SK-N-SH (cell line): ENCODE measurements around the gene LIM2. TPM values are rescaled to one million over a fixed set of nuclear protein-coding genes. Genes with fewer than 3 reads are reported as not detected.

Experiments used
- CTCF ChIA-PET: fragments of 300-600, 350-600 bp; formaldehyde crosslinking; extraction: SDS; loops from one replicate; lab custom pipeline; 2021; lab: Yijun Ruan, JAX
- POLR2A ChIA-PET: fragments of 350-600 bp; sonication (Branson Sonifier 250); formaldehyde crosslinking; extraction: SDS; loops from one replicate; lab custom pipeline; 2020; ENCODE audit warnings: antibody characterized with exemption, inconsistent platforms; lab: Yijun Ruan, JAX
- DNase-seq: peaks from one replicate; pipeline ENCODE4 v3.0.0; 2012
- H2AFZ ChIP-seq: fragments of 200-600 bp; sonication (generic); 2 replicates; pipeline ENCODE4 v1.8.1; 2016; ENCODE audit warnings: antibody characterized with exemption, mild to moderate bottlenecking, low read depth
- H3F3A ChIP-seq: fragments of 200-600 bp; sonication (generic); replicated peaks from 2 replicates; pipeline ENCODE3; 2016; ENCODE audit warnings: antibody characterized with exemption, mild to moderate bottlenecking; ENCODE audit not compliant: insufficient read depth
- H3K27ac ChIP-seq, 2 experiments: fragments of 200-500 bp in 1 of 2; fragments of 200-600 bp in 1 of 2; sonication (Bioruptor generic) in 1 of 2; sonication (generic), shearing (Covaris generic) in 1 of 2; 2 replicates each; pipeline versions ENCODE4 v1.5.1 to v1.6.1; 2014 to 2016; ENCODE audit warnings: low read depth in 2 of 2, inconsistent platforms in 1 of 2, low read length in 1 of 2, mild to moderate bottlenecking in 1 of 2, mixed read lengths in 1 of 2
- H3K27me3 ChIP-seq: fragments of 200-600 bp; sonication (generic), shearing (Covaris generic); 2 replicates; pipeline ENCODE4 v1.6.1; 2016; ENCODE audit warnings: mixed run types; ENCODE audit not compliant: insufficient read depth
- H3K36me3 ChIP-seq, 2 experiments: fragments of 200-500 bp in 1 of 2; fragments of 200-600 bp in 1 of 2; sonication (Bioruptor generic) in 1 of 2; sonication (generic) in 1 of 2; replicated peaks in 1 of 2; 2 replicates each; pipeline versions ENCODE3 to v1.5.1; 2014 to 2016; ENCODE audit warnings: low read length in 1 of 2, mild to moderate bottlenecking in 1 of 2; ENCODE audit not compliant: insufficient read depth in 2 of 2, control insufficient read depth in 1 of 2
- H3K4me1 ChIP-seq, 2 experiments: fragments of 200-500 bp in 1 of 2; fragments of 200-600 bp in 1 of 2; sonication (Bioruptor generic) in 1 of 2; sonication (generic), shearing (Covaris generic) in 1 of 2; 2 replicates each; pipeline versions ENCODE4 v1.5.1 to v1.6.1; 2014 to 2016; ENCODE audit warnings: low read depth in 1 of 2, low read length in 1 of 2, mixed run types in 1 of 2; ENCODE audit not compliant: insufficient read depth in 2 of 2, control insufficient read depth in 1 of 2
- H3K4me2 ChIP-seq: fragments of 200-600 bp; sonication (generic), shearing (Covaris generic); 2 replicates; pipeline ENCODE4 v1.6.1; 2017; ENCODE audit warnings: mixed run types
- H3K4me3 ChIP-seq, 2 experiments: fragments of 200-500 bp in 1 of 2; fragments of 200-600 bp in 1 of 2; sonication (Bioruptor generic) in 1 of 2; sonication (generic), shearing (Covaris generic) in 1 of 2; 2 replicates each; pipeline versions ENCODE4 v1.5.1 to v1.8.1; 2014 to 2016; ENCODE audit warnings: low read depth in 2 of 2, inconsistent platforms in 1 of 2, low read length in 1 of 2, mild to moderate bottlenecking in 1 of 2, mixed read lengths in 1 of 2, moderate library complexity in 1 of 2
- H3K79me2 ChIP-seq: fragments of 200-600 bp; sonication (generic); 2 replicates; pipeline ENCODE4 v1.8.1; 2017; ENCODE audit warnings: mild to moderate bottlenecking; ENCODE audit not compliant: insufficient read depth
- H3K9ac ChIP-seq: fragments of 200-600 bp; sonication (generic); 2 replicates; pipeline ENCODE4 v1.6.1; 2017; ENCODE audit warnings: mixed run types
- H3K9me2 ChIP-seq: fragments of 200-600 bp; sonication (generic); 2 replicates; pipeline ENCODE4 v1.6.1; 2017; ENCODE audit warnings: mixed run types
- H3K9me3 ChIP-seq: fragments of 200-600 bp; sonication (generic); 2 replicates; pipeline ENCODE4 v1.6.1; 2017; ENCODE audit warnings: mixed run types, mild to moderate bottlenecking, moderate library complexity
- H4K20me1 ChIP-seq: fragments of 200-600 bp; sonication (generic); 2 replicates; pipeline ENCODE4 v1.6.1; 2017; ENCODE audit warnings: mild to moderate bottlenecking, mixed run types; ENCODE audit not compliant: insufficient read depth
- ELF1 ChIP-seq: IDR thresholded peaks from 2 replicates; pipeline ENCODE4 v1.4.0; 2012
- EP300 ChIP-seq, 2 experiments: IDR thresholded peaks; 2 replicates each; pipeline versions ENCODE4 v1.4.0 to v1.6.1; 2012; ENCODE audit warnings: borderline replicate concordance in 1 of 2, low read depth in 1 of 2, low read length in 1 of 2
- FOXM1 ChIP-seq: IDR thresholded peaks from 2 replicates; pipeline ENCODE4 v1.4.0; 2012; ENCODE audit warnings: low read depth, mild to moderate bottlenecking
- NFIC ChIP-seq: IDR thresholded peaks from 2 replicates; pipeline ENCODE4 v1.4.0; 2012; ENCODE audit warnings: borderline replicate concordance
- POLR2AphosphoS5 ChIP-seq: IDR thresholded peaks from 2 replicates; pipeline ENCODE4 v1.6.1; 2012; ENCODE audit warnings: low read depth, low read length
- REST ChIP-seq: IDR thresholded peaks from 2 replicates; pipeline ENCODE4 v1.6.1; 2012; ENCODE audit warnings: mild to moderate bottlenecking, low read depth, low read length, moderate library complexity
- RFX5 ChIP-seq: IDR thresholded peaks from 2 replicates; pipeline ENCODE4 v1.6.1; 2012; ENCODE audit warnings: mild to moderate bottlenecking, improper control_type of control experiment, low read length
- SIN3A ChIP-seq: IDR thresholded peaks from 2 replicates; pipeline ENCODE4 v1.6.1; 2012; ENCODE audit warnings: low read depth, mild to moderate bottlenecking, low read length, moderate library complexity, borderline replicate concordance
- SMC3 ChIP-seq: IDR thresholded peaks from 2 replicates; pipeline ENCODE4 v1.6.1; 2012; ENCODE audit warnings: low read depth, low read length, improper control_type of control experiment
- TAF1 ChIP-seq: IDR thresholded peaks from 2 replicates; pipeline ENCODE4 v1.6.1; 2012; ENCODE audit warnings: low read depth, mild to moderate bottlenecking, low read length, moderate library complexity, borderline replicate concordance
- TCF12 ChIP-seq: IDR thresholded peaks from 2 replicates; pipeline ENCODE4 v1.4.0; 2012
- TEAD4 ChIP-seq: IDR thresholded peaks from 2 replicates; pipeline ENCODE4 v1.4.0; 2012; ENCODE audit warnings: mild to moderate bottlenecking, borderline replicate concordance; ENCODE audit not compliant: insufficient read depth
- YY1 ChIP-seq: IDR thresholded peaks from 2 replicates; pipeline ENCODE4 v1.4.0; 2012; ENCODE audit warnings: low read depth, mild to moderate bottlenecking
- WGBS: methylation state at CpG from one replicate; pipeline ENCODE4 v1.1.6; 2017; ENCODE audit warnings: low lambda C conversion rate; 5-methylcytosine and 5-hydroxymethylcytosine counted together
- polyA plus RNA-seq, 3 experiments: library from polyadenylated mRNA; depleted of rRNA; stranded (reverse); fragments of >200 nt; gene quantifications; 2 replicates each; pipeline ENCODE4 v1.2.3, GENCODE V29; 2012
- TF ChIP-seq, protein P1 (sequence below): fragments of 150-350 bp; IDR thresholded peaks from 2 replicates; pipeline ENCODE4 v1.6.1; 2016; ENCODE audit warnings: mild to moderate bottlenecking, low read depth, low read length
- TF ChIP-seq, protein P2 (sequence below): IDR thresholded peaks from 2 replicates; pipeline ENCODE4 v1.4.0; 2012; ENCODE audit warnings: low read depth, borderline replicate concordance

Gene LIM2
- polyA plus RNA-seq, 1 of the 3 experiments (the other 2 are of a cell fraction): not detected

DNA sequence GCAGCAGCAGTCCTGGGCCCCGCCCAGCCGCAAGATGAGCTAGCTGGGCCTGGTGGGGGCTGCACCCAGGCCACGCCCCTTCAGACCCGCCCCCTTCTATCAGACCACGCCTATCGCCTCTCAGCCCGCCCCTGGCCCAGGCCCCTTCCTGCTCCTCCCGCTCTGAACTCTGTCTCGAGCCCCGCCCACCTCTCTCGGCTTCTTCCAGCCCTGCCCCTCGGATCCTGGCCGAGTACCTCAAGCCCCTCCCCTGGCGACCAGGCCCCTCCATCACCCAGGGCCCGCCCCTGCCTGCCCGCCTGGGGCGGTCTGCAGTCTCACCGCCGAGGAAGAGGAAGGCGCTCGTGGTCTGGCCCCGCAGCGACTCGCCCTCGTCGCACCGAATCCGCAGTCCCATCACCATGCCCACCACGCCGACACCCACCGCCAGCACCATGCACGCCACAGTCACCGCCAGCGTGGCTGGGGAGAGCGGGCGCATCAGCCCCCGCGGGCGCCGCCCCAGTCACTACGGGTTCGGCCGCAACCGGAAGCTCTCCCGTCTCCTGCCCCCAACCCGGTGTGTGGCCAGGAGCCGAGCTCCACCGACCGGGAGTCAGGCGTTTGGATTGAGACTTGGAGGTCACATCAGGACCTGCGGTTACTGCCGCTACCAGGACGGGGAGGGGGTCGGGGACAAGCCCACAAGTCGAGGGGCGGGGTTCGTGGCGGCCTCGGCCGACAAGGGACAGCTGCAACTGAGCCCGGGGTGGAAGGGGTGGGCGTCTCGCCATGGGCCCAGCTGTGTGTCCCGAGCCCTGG is 20.0 kb downstream of the LIM2 start (continued):
- TF ChIP-seq TAF1 (no peak), TCF12 (no peak), RFX5 (no peak), REST (no peak), ELF1 (no peak), SMC3 (peak; percentile 2; the same call in 1 of the 2 replicates)
- TF ChIP-seq, protein P1, sequence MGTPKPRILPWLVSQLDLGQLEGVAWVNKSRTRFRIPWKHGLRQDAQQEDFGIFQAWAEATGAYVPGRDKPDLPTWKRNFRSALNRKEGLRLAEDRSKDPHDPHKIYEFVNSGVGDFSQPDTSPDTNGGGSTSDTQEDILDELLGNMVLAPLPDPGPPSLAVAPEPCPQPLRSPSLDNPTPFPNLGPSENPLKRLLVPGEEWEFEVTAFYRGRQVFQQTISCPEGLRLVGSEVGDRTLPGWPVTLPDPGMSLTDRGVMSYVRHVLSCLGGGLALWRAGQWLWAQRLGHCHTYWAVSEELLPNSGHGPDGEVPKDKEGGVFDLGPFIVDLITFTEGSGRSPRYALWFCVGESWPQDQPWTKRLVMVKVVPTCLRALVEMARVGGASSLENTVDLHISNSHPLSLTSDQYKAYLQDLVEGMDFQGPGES: no peak

- Histone ChIP-seq H3K27ac (peak overlapping the region; percentile 79 to 84), H3K4me2 (peak overlapping the region; percentile 100), H3K4me1 (peaks cover 6 to 21% of the 10 kb centered on the region in 2 experiments; a peak in 3 of 4 replicates), H3K9me2 (no peaks in the 10 kb centered on the region), H3K27me3 (peaks cover 5% of the 10 kb centered on the region; the same call in 1 of the 2 replicates), H3F3A (no peaks in the 10 kb centered on the region), H3K36me3 (no peaks in the 10 kb centered on the region), H3K4me3 (peak overlapping the region; percentile 77 to 80), H2AFZ (peak overlapping the region; percentile 77), H3K9me3 (no peaks in the 10 kb centered on the region), H3K79me2 (peaks cover 6% of the 10 kb centered on the region), H3K9ac (peak overlapping the region; percentile 87), H4K20me1 (no peaks in the 10 kb centered on the region)
- CTCF ChIA-PET: interaction anchor here (1.3 kb wide), 1 partner anchor 27 kb away, joined by 3 read pairs; no protein-coding TSS in a partner anchor
- WGBS: 5% methylated on average over 12 of the region's 15 CpGs
- TF ChIP-seq NFIC: no peak
- TF ChIP-seq FOXM1: no peak
- TF ChIP-seq, protein P2, sequence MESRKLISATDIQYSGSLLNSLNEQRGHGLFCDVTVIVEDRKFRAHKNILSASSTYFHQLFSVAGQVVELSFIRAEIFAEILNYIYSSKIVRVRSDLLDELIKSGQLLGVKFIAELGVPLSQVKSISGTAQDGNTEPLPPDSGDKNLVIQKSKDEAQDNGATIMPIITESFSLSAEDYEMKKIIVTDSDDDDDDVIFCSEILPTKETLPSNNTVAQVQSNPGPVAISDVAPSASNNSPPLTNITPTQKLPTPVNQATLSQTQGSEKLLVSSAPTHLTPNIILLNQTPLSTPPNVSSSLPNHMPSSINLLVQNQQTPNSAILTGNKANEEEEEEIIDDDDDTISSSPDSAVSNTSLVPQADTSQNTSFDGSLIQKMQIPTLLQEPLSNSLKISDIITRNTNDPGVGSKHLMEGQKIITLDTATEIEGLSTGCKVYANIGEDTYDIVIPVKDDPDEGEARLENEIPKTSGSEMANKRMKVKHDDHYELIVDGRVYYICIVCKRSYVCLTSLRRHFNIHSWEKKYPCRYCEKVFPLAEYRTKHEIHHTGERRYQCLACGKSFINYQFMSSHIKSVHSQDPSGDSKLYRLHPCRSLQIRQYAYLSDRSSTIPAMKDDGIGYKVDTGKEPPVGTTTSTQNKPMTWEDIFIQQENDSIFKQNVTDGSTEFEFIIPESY: no peak
- TF ChIP-seq POLR2AphosphoS5: peak; percentile 42
- no peak for TF ChIP-seq SMC3
- no peak for TF ChIP-seq YY1
- TF ChIP-seq SIN3A: peak; percentile 27; the same call in 1 of the 2 replicates
- no peak for TF ChIP-seq ELF1
- peak; percentile 46; the same call in 1 of the 2 replicates for TF ChIP-seq TAF1
- no peak for TF ChIP-seq REST
- TF ChIP-seq EP300 (IDR thresholded peaks at IDR 0.05; ENCODE audit: borderline replicate concordance in 1 of 2, low read depth in 1 of 2, low read length in 1 of 2): no peak
- TF ChIP-seq TEAD4: no peak
- DNase-seq: peak; percentile 44
- POLR2A ChIA-PET: interaction anchor here (0.6 to 1.5 kb wide), 4 partner anchors 27 to 36 kb away, joined by 3 to 7 read pairs (median 4); no protein-coding TSS in a partner anchor
Measured at GRCh38 chr19:51367255-51367564, 20.6 kb downstream of the LIM2 start.
